ENCODE results near the gene TNFRSF4.

The TNFRSF4 gene

GRCh38 chr1:1247341-1247913 lies 33.5 kb upstream of the TNFRSF4 start:
- no peak for TF ChIP-seq CTCF (IDR thresholded peaks at IDR 0.05)

- no peak for TF ChIP-seq CTCF (IDR thresholded peaks at IDR 0.05)
These were observed 32.8 kb upstream of the TNFRSF4 start, which contains the start of gene C1QTNF12 for GRCh38 chr1:1246577-1247340. C1QTNF12 (minus strand) TSS chr1:1246722; CDS start chr1:1246690, 32 bp downstream.

GRCh38 chr1:1245817-1246576 lies 32.0 kb upstream of the TNFRSF4 start:
- no peak for TF ChIP-seq CTCF (IDR thresholded peaks at IDR 0.05)

GRCh38 chr1:1245178-1245816 lies 31.3 kb upstream of the TNFRSF4 start:
- TF ChIP-seq CTCF (IDR thresholded peaks at IDR 0.05), result no peak

- TF ChIP-seq CTCF (IDR thresholded peaks at IDR 0.05), result no peak
These were observed 30.3 kb upstream of the TNFRSF4 start for GRCh38 chr1:1244192-1244811.

- no peak for TF ChIP-seq CTCF (IDR thresholded peaks at IDR 0.05)
These were observed 29.8 kb upstream of the TNFRSF4 start for GRCh38 chr1:1243807-1244191.

- TF ChIP-seq CTCF (IDR thresholded peaks at IDR 0.05), result no peak
These were observed 29.3 kb upstream of the TNFRSF4 start for GRCh38 chr1:1243266-1243660.

Data from LNCAP (cell line).